Stomach (tissue), 4 donors: ENCODE measurements around the gene KRTAP19-5.

ENCODE experiments used
- EP300 ChIP-seq: sonication (generic); formaldehyde crosslinking; IDR thresholded peaks from one replicate; pipeline ENCODE4 v1.6.1; 2017; ENCODE audit warnings: antibody characterized with exemption
- POLR2A ChIP-seq, 4 donors: fragments of 450-650 bp; IDR thresholded peaks; one replicate each; pipeline ENCODE4 v1.6.1; 2016; ENCODE audit warnings: antibody characterized with exemption in 4 of 4, control low read depth in 2 of 4, mild to moderate bottlenecking in 1 of 4, moderate library complexity in 1 of 4
- POLR2AphosphoS5 ChIP-seq, 3 donors: sonication (generic); formaldehyde crosslinking; IDR thresholded peaks; one replicate each; pipeline ENCODE4 v1.6.1; 2016; ENCODE audit warnings: antibody characterized with exemption in 3 of 3
- TF ChIP-seq, protein P1 (sequence below), 7 experiments: fragments of 450-650 bp in 4 of 7; fragments of 200-600 bp in 3 of 7; sonication (generic) in 3 of 7; IDR thresholded peaks; one replicate each; pipeline ENCODE4 v1.5.1; 2016 to 2019; ENCODE audit warnings: antibody characterized with exemption in 7 of 7, control low read depth in 2 of 7, mild to moderate bottlenecking in 1 of 7

DNA sequence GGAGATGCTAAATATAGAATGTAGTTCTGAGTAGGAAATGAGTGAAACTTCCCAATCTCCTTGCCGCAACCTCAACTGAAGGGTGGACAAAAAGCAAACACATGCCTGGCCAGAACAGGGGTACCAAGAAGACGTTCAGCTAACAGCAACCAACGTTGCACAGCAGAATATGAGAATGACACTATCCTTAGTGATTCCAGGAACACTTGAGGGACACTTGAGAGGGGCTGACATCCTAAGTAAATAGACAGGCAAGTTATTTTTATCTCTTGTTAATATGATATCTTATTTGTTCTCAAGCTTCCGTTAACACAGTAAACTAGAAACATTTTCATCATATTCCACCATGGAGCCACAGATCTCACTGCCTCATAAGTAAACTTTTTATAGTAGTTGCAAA, 22.7 kb downstream of the KRTAP19-5 start:
- TF ChIP-seq, protein P1, sequence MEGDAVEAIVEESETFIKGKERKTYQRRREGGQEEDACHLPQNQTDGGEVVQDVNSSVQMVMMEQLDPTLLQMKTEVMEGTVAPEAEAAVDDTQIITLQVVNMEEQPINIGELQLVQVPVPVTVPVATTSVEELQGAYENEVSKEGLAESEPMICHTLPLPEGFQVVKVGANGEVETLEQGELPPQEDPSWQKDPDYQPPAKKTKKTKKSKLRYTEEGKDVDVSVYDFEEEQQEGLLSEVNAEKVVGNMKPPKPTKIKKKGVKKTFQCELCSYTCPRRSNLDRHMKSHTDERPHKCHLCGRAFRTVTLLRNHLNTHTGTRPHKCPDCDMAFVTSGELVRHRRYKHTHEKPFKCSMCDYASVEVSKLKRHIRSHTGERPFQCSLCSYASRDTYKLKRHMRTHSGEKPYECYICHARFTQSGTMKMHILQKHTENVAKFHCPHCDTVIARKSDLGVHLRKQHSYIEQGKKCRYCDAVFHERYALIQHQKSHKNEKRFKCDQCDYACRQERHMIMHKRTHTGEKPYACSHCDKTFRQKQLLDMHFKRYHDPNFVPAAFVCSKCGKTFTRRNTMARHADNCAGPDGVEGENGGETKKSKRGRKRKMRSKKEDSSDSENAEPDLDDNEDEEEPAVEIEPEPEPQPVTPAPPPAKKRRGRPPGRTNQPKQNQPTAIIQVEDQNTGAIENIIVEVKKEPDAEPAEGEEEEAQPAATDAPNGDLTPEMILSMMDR (IDR thresholded peaks at IDR 0.05), result no peak
- no peak for TF ChIP-seq EP300
- no peak for TF ChIP-seq POLR2A (IDR thresholded peaks at IDR 0.05)
- TF ChIP-seq POLR2AphosphoS5 (IDR thresholded peaks at IDR 0.05), result no peak
